ENCODE measurements around the gene SRGAP1. TPM values are rescaled to one million over a fixed set of nuclear protein-coding genes. Genes with fewer than 3 reads are reported as not detected.

SRGAP1 gene
- total RNA-seq, 6 donors from 2014 or later, result 4.7 to 36.7 (median 14.0) TPM

- Histone ChIP-seq H3K36me3 (no peaks in the 10 kb centered on the region), H3K9me3 (no peaks in the 10 kb centered on the region), H3K27ac (peak overlapping the region; percentile 88 to 92 (median 91)), H3K4me3 (peak overlapping the region; percentile 69 to 87 (median 82)), H3K4me1 (peaks cover 2 to 9% (median 5%) of the 10 kb centered on the region in 4 donors), H3K27me3 (no peaks in the 10 kb centered on the region)
- TF ChIP-seq, protein P1, sequence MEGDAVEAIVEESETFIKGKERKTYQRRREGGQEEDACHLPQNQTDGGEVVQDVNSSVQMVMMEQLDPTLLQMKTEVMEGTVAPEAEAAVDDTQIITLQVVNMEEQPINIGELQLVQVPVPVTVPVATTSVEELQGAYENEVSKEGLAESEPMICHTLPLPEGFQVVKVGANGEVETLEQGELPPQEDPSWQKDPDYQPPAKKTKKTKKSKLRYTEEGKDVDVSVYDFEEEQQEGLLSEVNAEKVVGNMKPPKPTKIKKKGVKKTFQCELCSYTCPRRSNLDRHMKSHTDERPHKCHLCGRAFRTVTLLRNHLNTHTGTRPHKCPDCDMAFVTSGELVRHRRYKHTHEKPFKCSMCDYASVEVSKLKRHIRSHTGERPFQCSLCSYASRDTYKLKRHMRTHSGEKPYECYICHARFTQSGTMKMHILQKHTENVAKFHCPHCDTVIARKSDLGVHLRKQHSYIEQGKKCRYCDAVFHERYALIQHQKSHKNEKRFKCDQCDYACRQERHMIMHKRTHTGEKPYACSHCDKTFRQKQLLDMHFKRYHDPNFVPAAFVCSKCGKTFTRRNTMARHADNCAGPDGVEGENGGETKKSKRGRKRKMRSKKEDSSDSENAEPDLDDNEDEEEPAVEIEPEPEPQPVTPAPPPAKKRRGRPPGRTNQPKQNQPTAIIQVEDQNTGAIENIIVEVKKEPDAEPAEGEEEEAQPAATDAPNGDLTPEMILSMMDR (IDR thresholded peaks at IDR 0.05), result peak; percentile 80 to 100 (median 99)
- TF ChIP-seq EP300 (IDR thresholded peaks at IDR 0.05), result no peak
- peak; percentile 48 to 62 for TF ChIP-seq POLR2AphosphoS5 (IDR thresholded peaks at IDR 0.05)
- TF ChIP-seq POLR2A (IDR thresholded peaks at IDR 0.05), result peak in 2 of 4 donors; percentile 30 to 43
- peak; percentile 86 to 97 for DNase-seq
- peak; percentile 94 to 95 for ATAC-seq (ENCODE audit: low FRiP score in 2 of 2)
- WGBS, 2 donors, result 0% methylated on average over 30 of the region's 80 CpGs; no CpG with 5 or more reads in 1 of the 2 donors
Measured at GRCh38 chr12:63843721-63844390, 644 bp upstream of the SRGAP1 start.

GRCh38 chr12:63845726-63846125 lies 1.2 kb downstream of the SRGAP1 start:
- Histone ChIP-seq H3K27me3 (no peaks in the 10 kb centered on the region), H3K4me1 (peaks cover 2 to 12% (median 5%) of the 10 kb centered on the region in 4 donors), H3K27ac (no peak overlapping the region), H3K9me3 (no peaks in the 10 kb centered on the region), H3K36me3 (no peaks in the 10 kb centered on the region), H3K4me3 (peak overlapping the region in 3 of 4 donors; percentile 80 to 87 (median 85))
- TF ChIP-seq, protein P1 (IDR thresholded peaks at IDR 0.05), result no peak
- TF ChIP-seq POLR2A (IDR thresholded peaks at IDR 0.05) (no peak), EP300 (IDR thresholded peaks at IDR 0.05) (no peak), POLR2AphosphoS5 (IDR thresholded peaks at IDR 0.05) (no peak)
- no peak for DNase-seq
- no peak for ATAC-seq (ENCODE audit: low FRiP score in 2 of 2)
- 39 to 43% methylated on average over 2 of the region's 2 CpGs for WGBS, 2 donors

DNA sequence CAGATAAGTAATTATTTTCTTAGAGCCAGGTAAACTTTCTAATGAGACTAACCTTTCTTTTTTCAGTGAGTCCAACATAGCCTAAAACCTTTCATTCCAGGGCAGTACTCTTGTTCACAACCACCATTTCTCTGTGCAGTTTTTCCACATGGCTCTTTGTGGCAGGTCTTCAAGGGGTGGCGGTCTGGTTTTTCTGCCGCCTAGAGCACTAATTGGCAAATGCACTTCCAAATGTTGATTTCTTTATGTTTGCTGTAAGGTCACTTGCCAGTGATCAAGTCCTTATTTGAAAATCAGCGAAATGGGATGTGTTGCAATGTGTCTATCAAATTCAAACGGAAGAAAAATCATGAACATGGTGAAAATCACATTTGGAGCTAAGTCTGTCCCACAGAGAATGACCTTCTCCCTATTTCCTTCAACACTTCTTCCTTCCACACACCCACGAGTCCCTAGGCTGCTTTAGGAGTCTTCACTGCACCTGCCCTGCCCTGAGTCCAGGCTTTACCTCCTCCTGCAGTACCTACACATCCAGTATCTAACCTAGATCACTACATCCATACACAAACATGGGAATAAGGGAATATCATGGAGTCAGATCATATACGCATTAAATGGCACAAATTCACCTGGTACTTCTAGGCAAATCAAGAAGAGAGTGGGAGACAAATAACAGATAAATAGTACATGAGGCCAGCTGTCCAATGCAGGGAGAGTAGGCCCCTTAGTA lies 1.9 kb downstream of the SRGAP1 start:
- no peak for TF ChIP-seq POLR2AphosphoS5 (IDR thresholded peaks at IDR 0.05)
- TF ChIP-seq, protein P1 (IDR thresholded peaks at IDR 0.05), result no peak
- TF ChIP-seq POLR2A (IDR thresholded peaks at IDR 0.05), result no peak
- no peak for TF ChIP-seq EP300 (IDR thresholded peaks at IDR 0.05)
- no peak for DNase-seq
- H3K4me1 ChIP-seq, result peaks cover 2 to 12% (median 5%) of the 10 kb centered on the region in 4 donors
- no peaks in the 10 kb centered on the region for H3K27me3 ChIP-seq
- H3K36me3 ChIP-seq, result no peaks in the 10 kb centered on the region
- H3K9me3 ChIP-seq, result no peaks in the 10 kb centered on the region
- peak overlapping the region in 3 of 4 donors; percentile 80 to 87 (median 85) for H3K4me3 ChIP-seq
- no peak overlapping the region for H3K27ac ChIP-seq
- 64 to 67% methylated on average over 6 of the region's 6 CpGs for WGBS, 2 donors
- ATAC-seq (ENCODE audit: low FRiP score in 2 of 2), result no peak

DNA sequence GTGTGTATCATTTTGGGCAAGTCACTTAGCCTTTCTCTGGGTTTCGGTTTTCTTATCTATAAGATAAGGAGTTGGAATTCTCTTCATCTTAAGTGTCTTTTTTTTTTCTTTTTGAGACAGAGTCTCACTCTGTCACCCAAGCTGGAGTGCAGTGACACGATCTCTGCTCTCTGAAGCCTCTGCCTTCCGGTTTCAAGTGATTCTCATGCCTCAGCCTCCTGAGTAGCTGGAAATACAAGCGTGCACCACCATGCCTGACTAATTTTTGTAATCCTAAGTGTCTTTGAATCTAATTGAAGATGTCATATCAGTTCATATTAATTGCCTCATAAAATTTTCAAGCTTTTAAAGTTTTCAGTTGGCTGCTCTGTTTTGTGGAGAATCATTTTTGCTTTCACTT lies 4.0 kb downstream of the SRGAP1 start:
- Histone ChIP-seq H3K36me3 (no peaks in the 10 kb centered on the region), H3K27me3 (no peaks in the 10 kb centered on the region), H3K4me1 (peaks cover under 1 to 6% (median 1%) of the 10 kb centered on the region in 4 donors), H3K27ac (no peak overlapping the region), H3K4me3 (no peak overlapping the region), H3K9me3 (no peaks in the 10 kb centered on the region)
- ATAC-seq (ENCODE audit: low FRiP score in 2 of 2) (no peak), DNase-seq (no peak)
- 63 to 79% methylated on average over 4 of the region's 4 CpGs for WGBS, 2 donors
- TF ChIP-seq POLR2AphosphoS5 (IDR thresholded peaks at IDR 0.05) (no peak), EP300 (IDR thresholded peaks at IDR 0.05) (no peak), POLR2A (IDR thresholded peaks at IDR 0.05) (no peak)
- TF ChIP-seq, protein P1 (IDR thresholded peaks at IDR 0.05), result no peak

Measured in upper lobe of left lung (tissue), 6 donors.